Measurements from ENCODE around the gene DCLRE1A.

Gene DCLRE1A

DNA sequence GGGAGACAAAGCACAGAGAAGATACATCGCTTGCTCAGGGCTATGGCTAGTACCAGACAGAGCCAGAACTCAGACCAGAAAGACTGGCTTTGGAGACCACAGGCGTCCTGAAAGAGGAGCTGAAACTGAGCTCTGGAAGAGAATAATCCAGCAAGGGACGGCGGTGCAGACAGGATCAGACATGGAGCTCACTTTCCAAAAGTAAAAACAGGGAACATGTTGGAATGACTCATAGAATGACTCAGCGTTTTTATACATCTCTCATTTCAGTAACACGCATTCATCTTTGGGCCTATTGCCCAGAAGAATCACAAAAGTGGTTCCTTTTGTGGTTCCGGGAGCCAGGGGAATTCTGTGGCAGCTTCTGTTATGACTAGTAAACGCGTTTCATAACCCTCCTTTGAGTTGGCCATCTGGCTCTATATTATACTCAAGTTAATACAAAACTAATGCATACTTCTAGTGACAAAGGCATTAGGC lies 65.2 kb downstream of the DCLRE1A start:
- Histone ChIP-seq H3K4me1 (no peaks in the 10 kb centered on the region), H3K9me3 (ENCODE audit: control insufficient read depth, low read length) (no peaks in the 10 kb centered on the region), H3K79me2 (no peaks in the 10 kb centered on the region), H3K36me3 (ENCODE audit: control insufficient read depth, insufficient read depth, low read length) (no peaks in the 10 kb centered on the region), H3K9ac (no peak overlapping the region), H3K27ac (no peak overlapping the region), H3K27me3 (ENCODE audit: control insufficient read depth, insufficient read depth, low read length) (no peaks in the 10 kb centered on the region), H3K4me3 (ENCODE audit: low read depth, low read length) (no peak overlapping the region), H3K4me2 (ENCODE audit: low read length) (no peak overlapping the region), H2AFZ (no peak overlapping the region)
- TF ChIP-seq, protein P1, sequence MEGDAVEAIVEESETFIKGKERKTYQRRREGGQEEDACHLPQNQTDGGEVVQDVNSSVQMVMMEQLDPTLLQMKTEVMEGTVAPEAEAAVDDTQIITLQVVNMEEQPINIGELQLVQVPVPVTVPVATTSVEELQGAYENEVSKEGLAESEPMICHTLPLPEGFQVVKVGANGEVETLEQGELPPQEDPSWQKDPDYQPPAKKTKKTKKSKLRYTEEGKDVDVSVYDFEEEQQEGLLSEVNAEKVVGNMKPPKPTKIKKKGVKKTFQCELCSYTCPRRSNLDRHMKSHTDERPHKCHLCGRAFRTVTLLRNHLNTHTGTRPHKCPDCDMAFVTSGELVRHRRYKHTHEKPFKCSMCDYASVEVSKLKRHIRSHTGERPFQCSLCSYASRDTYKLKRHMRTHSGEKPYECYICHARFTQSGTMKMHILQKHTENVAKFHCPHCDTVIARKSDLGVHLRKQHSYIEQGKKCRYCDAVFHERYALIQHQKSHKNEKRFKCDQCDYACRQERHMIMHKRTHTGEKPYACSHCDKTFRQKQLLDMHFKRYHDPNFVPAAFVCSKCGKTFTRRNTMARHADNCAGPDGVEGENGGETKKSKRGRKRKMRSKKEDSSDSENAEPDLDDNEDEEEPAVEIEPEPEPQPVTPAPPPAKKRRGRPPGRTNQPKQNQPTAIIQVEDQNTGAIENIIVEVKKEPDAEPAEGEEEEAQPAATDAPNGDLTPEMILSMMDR (IDR thresholded peaks at IDR 0.05) = no peak

Data from parathyroid adenoma (tissue), 2 donors.